NT2/D1 (cell line): ENCODE results near the gene OCIAD2.
"Not testable (repeated sequence)": the region's sequence is repeated elsewhere in the genome, so short reads cannot be mapped to it uniquely, and the experiment has no call there.

Source experiments
- DNase-seq: peaks from one replicate; pipeline ENCODE4 v3.0.0-alpha.2; 2011; ENCODE audit warnings: low read depth, low spot score
- H3K27me3 ChIP-seq: 2 replicates; pipeline ENCODE4 v1.6.0; 2011; ENCODE audit warnings: mild to moderate bottlenecking; ENCODE audit not compliant: insufficient read length, insufficient read depth
- H3K36me3 ChIP-seq: 2 replicates; pipeline ENCODE4 v1.6.1; 2011; ENCODE audit warnings: mild to moderate bottlenecking, low read length, mixed read lengths; ENCODE audit not compliant: insufficient read depth, insufficient read length
- H3K4me1 ChIP-seq: 2 replicates; pipeline ENCODE4 v1.5.1; 2011; ENCODE audit not compliant: insufficient read depth, insufficient read length
- H3K4me3 ChIP-seq: 2 replicates; pipeline ENCODE4 v1.5.1; 2011; ENCODE audit warnings: low read depth; ENCODE audit not compliant: insufficient read length
- H3K9ac ChIP-seq: 2 replicates; pipeline ENCODE4 v1.6.0; 2011; ENCODE audit warnings: low read depth; ENCODE audit not compliant: insufficient read length
- H3K9me3 ChIP-seq: 2 replicates; pipeline ENCODE4 v1.5.1; 2011; ENCODE audit warnings: mild to moderate bottlenecking, low read length; ENCODE audit not compliant: insufficient read depth
- SUZ12 ChIP-seq: IDR thresholded peaks from 2 replicates; pipeline ENCODE4 v1.6.1; 2011; ENCODE audit not compliant: insufficient read length, insufficient read depth; ENCODE audit errors: extremely low read depth
- YY1 ChIP-seq: IDR thresholded peaks from 2 replicates; pipeline ENCODE4 v1.6.1; 2011; ENCODE audit not compliant: insufficient read length, insufficient read depth
- ZNF274 ChIP-seq: IDR thresholded peaks from 2 replicates; pipeline ENCODE4 v1.6.1; 2011; ENCODE audit warnings: mild to moderate bottlenecking, low read depth, low read length

OCIAD2 gene

GRCh38 chr4:48863728-48864127, 42.8 kb downstream of the OCIAD2 start:
- Histone ChIP-seq H3K27me3 (no peaks in the 10 kb centered on the region), H3K4me3 (no peak overlapping the region), H3K9me3 (no peaks in the 10 kb centered on the region), H3K4me1 (no peaks in the 10 kb centered on the region), H3K36me3 (peaks cover 2% of the 10 kb centered on the region), H3K9ac (no peak overlapping the region)
- DNase-seq, result no peak
- TF ChIP-seq YY1 (no peak), ZNF274 (no peak), SUZ12 (no peak)

GRCh38 chr4:48862661-48863060, 43.9 kb downstream of the OCIAD2 start:
- no peak for DNase-seq
- no peak overlapping the region for H3K9ac ChIP-seq
- H3K4me1 ChIP-seq, result no peaks in the 10 kb centered on the region
- H3K36me3 ChIP-seq, result peaks cover 7% of the 10 kb centered on the region
- TF ChIP-seq ZNF274 (no peak), SUZ12 (no peak), YY1 (no peak)
- H3K9me3 ChIP-seq, result no peaks in the 10 kb centered on the region
- H3K27me3 ChIP-seq, result no peaks in the 10 kb centered on the region
- no peak overlapping the region for H3K4me3 ChIP-seq

GRCh38 chr4:48862038-48862437, 44.5 kb downstream of the OCIAD2 start:
- Histone ChIP-seq H3K4me3 (no peak overlapping the region), H3K36me3 (peaks cover 12% of the 10 kb centered on the region), H3K9me3 (no peaks in the 10 kb centered on the region), H3K27me3 (no peaks in the 10 kb centered on the region), H3K4me1 (no peaks in the 10 kb centered on the region), H3K9ac (no peak overlapping the region)
- DNase-seq, result no peak
- TF ChIP-seq YY1, result no peak
- no peak for TF ChIP-seq ZNF274
- no peak for TF ChIP-seq SUZ12

- H3K27me3 ChIP-seq, result no peaks in the 10 kb centered on the region
- H3K4me1 ChIP-seq, result no peaks in the 10 kb centered on the region
- no peak overlapping the region for H3K9ac ChIP-seq
- H3K36me3 ChIP-seq, result peaks cover 47% of the 10 kb centered on the region
- H3K9me3 ChIP-seq, result no peaks in the 10 kb centered on the region
- TF ChIP-seq SUZ12 (no peak), YY1 (no peak), ZNF274 (no peak)
- H3K4me3 ChIP-seq, result no peak overlapping the region
- DNase-seq, result no peak
Observed at GRCh38 chr4:48858130-48858529, 48.4 kb downstream of the OCIAD2 start.

GRCh38 chr4:48854982-48855381, 51.6 kb downstream of the OCIAD2 start:
- Histone ChIP-seq H3K27me3 (no peaks in the 10 kb centered on the region), H3K9ac (no peak overlapping the region), H3K4me3 (no peak overlapping the region), H3K36me3 (peaks cover 71% of the 10 kb centered on the region), H3K4me1 (no peaks in the 10 kb centered on the region), H3K9me3 (no peaks in the 10 kb centered on the region)
- DNase-seq, result no peak
- no peak for TF ChIP-seq YY1
- no peak for TF ChIP-seq ZNF274
- no peak for TF ChIP-seq SUZ12

- Histone ChIP-seq H3K4me1 (no peaks in the 10 kb centered on the region), H3K27me3 (no peaks in the 10 kb centered on the region), H3K9ac (no peak overlapping the region), H3K36me3 (peaks cover 77% of the 10 kb centered on the region), H3K9me3 (no peaks in the 10 kb centered on the region), H3K4me3 (no peak overlapping the region)
- no peak for DNase-seq
- TF ChIP-seq YY1 (no peak), ZNF274 (no peak), SUZ12 (no peak)
Observed at GRCh38 chr4:48854395-48854683, 52.2 kb downstream of the OCIAD2 start.

GRCh38 chr4:48853604-48854394, 52.8 kb downstream of the OCIAD2 start:
- no peaks in the 10 kb centered on the region for H3K27me3 ChIP-seq
- H3K4me3 ChIP-seq, result no peak overlapping the region
- no peak for TF ChIP-seq YY1
- no peak for TF ChIP-seq SUZ12
- TF ChIP-seq ZNF274, result no peak
- peaks cover 77% of the 10 kb centered on the region for H3K36me3 ChIP-seq
- no peak for DNase-seq
- H3K4me1 ChIP-seq, result no peaks in the 10 kb centered on the region
- H3K9me3 ChIP-seq, result no peaks in the 10 kb centered on the region
- no peak overlapping the region for H3K9ac ChIP-seq

- H3K27me3 ChIP-seq, result no peaks in the 10 kb centered on the region
- H3K36me3 ChIP-seq, result peaks cover 76% of the 10 kb centered on the region
- H3K4me3 ChIP-seq, result no peak overlapping the region
- DNase-seq, result no peak
- H3K9ac ChIP-seq, result no peak overlapping the region
- H3K9me3 ChIP-seq, result no peaks in the 10 kb centered on the region
- no peaks in the 10 kb centered on the region for H3K4me1 ChIP-seq
- TF ChIP-seq SUZ12 (no peak), YY1 (no peak)
Observed at GRCh38 chr4:48851651-48852050, 54.9 kb downstream of the OCIAD2 start.

GRCh38 chr4:48848799-48849198, 57.8 kb downstream of the OCIAD2 start:
- not testable (repeated sequence) for H3K27me3 ChIP-seq, H3K9ac ChIP-seq, DNase-seq, H3K4me3 ChIP-seq, H3K4me1 ChIP-seq, H3K9me3 ChIP-seq
- H3K36me3 ChIP-seq, result peaks cover 73% of the 10 kb centered on the region
